Heart left ventricle (tissue), 13 donors: ENCODE measurements around the gene CSF3R.

Experiments
- CTCF ChIP-seq, 12 donors: fragments of 200-600 bp; sonication (generic) in 4 of 12; IDR thresholded peaks; one replicate each; pipeline versions ENCODE4 v1.5.0 to v1.8.0; 2018 to 2022; ENCODE audit warnings: antibody characterized with exemption in 12 of 12, mild to moderate bottlenecking in 5 of 12
- POLR2A ChIP-seq, 2 donors: fragments of 450-650 bp; IDR thresholded peaks; one replicate each; pipeline ENCODE4 v1.6.1; 2017; ENCODE audit warnings: antibody characterized with exemption in 2 of 2, mild to moderate bottlenecking in 2 of 2, moderate library complexity in 2 of 2
- donor health status: ischemic (EF 13 %, LVEDD 7.1; RV severe dilation, severe dysfunction).
- donor health status: DM: no; HTN: yes; CAD: no.
- donor health status: DM: no; HTN: no; CAD: no.
- donor health status: ischemic (EF 25% LVEDD 6.9; RV normal size, moderate dysfunction).
- donor health status: ischemic (EF 25% LVEDD 5.7; RV mildly dilated, moderate dysfunction).
- donor health status: ischemic (EF 35%, LVEDD 5.7; RV mildly dilated, moderate dysfunction).
- donor health status: nonischemic (EF 11% LVEDD 7.7; RV severe dilation, severe dysfunction).
- donor health status: DM: yes; HTN: yes; CAD: no.
- donor health status: PGD.
- donor health status: ischemic (EF 29% LVEDD 5.4; RV normal size, mild dysfunction).
- donor health status: nonischemic (EF 23%, LVEDD 6.1; RV moderate dilation, normal function).

GRCh38 chr1:36481091-36481490 is 1.6 kb downstream of the CSF3R start:
- no peak for TF ChIP-seq CTCF (IDR thresholded peaks at IDR 0.05)
- TF ChIP-seq POLR2A (IDR thresholded peaks at IDR 0.05) = no peak
